ENCODE data around the gene CSHL1. TPM values are rescaled to one million over a fixed set of nuclear protein-coding genes. Genes with fewer than 3 reads are reported as not detected.

Gene CSHL1
- total and polyA plus RNA-seq, 9 of the 15 experiments (the other 6 are each of a cell fraction or from before 2014, with no cell fraction given), result not detected

DNA sequence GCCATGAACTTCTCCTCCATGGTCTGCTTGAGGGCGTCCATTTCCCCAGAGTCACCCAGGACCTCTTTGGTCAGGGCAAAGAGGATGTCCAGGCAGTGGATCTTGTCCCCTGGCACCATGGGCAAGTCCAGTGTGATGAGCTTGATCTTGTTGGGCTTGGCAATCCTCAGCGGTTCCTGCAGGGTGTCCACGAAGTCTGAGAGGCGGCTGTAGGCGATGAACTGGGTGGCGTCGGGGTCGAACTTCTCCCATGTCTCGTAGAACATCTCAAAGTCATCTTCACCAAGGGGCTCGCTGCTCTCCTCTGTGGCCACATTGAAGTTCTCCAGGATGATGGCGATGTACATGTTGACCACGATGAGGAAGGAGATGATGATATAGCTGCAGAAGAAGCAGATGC is 30.1 kb upstream of the CSHL1 start (continued):
- TF ChIP-seq, protein P1, sequence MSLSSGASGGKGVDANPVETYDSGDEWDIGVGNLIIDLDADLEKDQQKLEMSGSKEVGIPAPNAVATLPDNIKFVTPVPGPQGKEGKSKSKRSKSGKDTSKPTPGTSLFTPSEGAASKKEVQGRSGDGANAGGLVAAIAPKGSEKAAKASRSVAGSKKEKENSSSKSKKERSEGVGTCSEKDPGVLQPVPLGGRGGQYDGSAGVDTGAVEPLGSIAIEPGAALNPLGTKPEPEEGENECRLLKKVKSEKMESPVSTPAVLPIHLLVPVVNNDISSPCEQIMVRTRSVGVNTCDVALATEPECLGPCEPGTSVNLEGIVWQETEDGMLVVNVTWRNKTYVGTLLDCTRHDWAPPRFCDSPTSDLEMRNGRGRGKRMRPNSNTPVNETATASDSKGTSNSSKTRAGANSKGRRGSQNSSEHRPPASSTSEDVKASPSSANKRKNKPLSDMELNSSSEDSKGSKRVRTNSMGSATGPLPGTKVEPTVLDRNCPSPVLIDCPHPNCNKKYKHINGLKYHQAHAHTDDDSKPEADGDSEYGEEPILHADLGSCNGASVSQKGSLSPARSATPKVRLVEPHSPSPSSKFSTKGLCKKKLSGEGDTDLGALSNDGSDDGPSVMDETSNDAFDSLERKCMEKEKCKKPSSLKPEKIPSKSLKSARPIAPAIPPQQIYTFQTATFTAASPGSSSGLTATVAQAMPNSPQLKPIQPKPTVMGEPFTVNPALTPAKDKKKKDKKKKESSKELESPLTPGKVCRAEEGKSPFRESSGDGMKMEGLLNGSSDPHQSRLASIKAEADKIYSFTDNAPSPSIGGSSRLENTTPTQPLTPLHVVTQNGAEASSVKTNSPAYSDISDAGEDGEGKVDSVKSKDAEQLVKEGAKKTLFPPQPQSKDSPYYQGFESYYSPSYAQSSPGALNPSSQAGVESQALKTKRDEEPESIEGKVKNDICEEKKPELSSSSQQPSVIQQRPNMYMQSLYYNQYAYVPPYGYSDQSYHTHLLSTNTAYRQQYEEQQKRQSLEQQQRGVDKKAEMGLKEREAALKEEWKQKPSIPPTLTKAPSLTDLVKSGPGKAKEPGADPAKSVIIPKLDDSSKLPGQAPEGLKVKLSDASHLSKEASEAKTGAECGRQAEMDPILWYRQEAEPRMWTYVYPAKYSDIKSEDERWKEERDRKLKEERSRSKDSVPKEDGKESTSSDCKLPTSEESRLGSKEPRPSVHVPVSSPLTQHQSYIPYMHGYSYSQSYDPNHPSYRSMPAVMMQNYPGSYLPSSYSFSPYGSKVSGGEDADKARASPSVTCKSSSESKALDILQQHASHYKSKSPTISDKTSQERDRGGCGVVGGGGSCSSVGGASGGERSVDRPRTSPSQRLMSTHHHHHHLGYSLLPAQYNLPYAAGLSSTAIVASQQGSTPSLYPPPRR (CRISPR knock-in tag; IDR thresholded peaks at IDR 0.05; ENCODE audit: borderline replicate concordance), result no peak
- no peak for TF ChIP-seq SIX5 (IDR thresholded peaks at IDR 0.05; ENCODE audit: borderline replicate concordance in 1 of 2, insufficient read depth in 1 of 2, low read depth in 1 of 2, low read length in 2 of 2)
- TF ChIP-seq MED1 (CRISPR knock-in tag; IDR thresholded peaks at IDR 0.05; ENCODE audit: borderline replicate concordance), result no peak
- no peak for TF ChIP-seq RFX7 (CRISPR knock-in tag; IDR thresholded peaks at IDR 0.05)
- TF ChIP-seq MCM2 (IDR thresholded peaks at IDR 0.05; ENCODE audit: low read depth), result no peak
- no peak for TF ChIP-seq GTF2E2 (tag; IDR thresholded peaks at IDR 0.05)
- TF ChIP-seq ZNF174 (CRISPR knock-in tag; IDR thresholded peaks at IDR 0.05), result no peak
- TF ChIP-seq, protein P2, sequence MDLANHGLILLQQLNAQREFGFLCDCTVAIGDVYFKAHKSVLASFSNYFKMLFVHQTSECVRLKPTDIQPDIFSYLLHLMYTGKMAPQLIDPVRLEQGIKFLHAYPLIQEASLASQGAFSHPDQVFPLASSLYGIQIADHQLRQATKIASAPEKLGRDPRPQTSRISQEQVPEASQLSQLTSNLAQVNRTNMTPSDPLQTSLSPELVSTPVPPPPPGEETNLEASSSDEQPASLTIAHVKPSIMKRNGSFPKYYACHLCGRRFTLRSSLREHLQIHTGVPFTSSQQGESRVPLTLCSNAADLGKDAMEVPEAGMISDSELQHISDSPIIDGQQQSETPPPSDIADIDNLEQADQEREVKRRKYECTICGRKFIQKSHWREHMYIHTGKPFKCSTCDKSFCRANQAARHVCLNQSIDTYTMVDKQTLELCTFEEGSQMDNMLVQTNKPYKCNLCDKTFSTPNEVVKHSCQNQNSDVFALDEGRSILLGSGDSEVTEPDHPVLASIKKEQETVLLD (IDR thresholded peaks at IDR 0.05), result no peak
- TF ChIP-seq EGR1 (conservative IDR thresholded peaks at IDR 0.05), result no peak
- TF ChIP-seq CBFA2T2 (conservative IDR thresholded peaks at IDR 0.05), result no peak
- no peak for TF ChIP-seq SRF (CRISPR knock-in tag; IDR thresholded peaks at IDR 0.05)
- TF ChIP-seq, protein P3, sequence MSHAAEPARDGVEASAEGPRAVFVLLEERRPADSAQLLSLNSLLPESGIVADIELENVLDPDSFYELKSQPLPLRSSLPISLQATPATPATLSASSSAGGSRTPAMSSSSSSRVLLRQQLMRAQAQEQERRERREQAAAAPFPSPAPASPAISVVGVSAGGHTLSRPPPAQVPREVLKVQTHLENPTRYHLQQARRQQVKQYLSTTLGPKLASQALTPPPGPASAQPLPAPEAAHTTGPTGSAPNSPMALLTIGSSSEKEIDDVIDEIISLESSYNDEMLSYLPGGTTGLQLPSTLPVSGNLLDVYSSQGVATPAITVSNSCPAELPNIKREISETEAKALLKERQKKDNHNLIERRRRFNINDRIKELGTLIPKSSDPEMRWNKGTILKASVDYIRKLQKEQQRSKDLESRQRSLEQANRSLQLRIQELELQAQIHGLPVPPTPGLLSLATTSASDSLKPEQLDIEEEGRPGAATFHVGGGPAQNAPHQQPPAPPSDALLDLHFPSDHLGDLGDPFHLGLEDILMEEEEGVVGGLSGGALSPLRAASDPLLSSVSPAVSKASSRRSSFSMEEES (CRISPR knock-in tag; IDR thresholded peaks at IDR 0.05), result no peak

Data from K562 (cell line).